H9 (cell line): ENCODE results near the gene COPS9. TPM values are rescaled to one million over a fixed set of nuclear protein-coding genes. Genes with fewer than 3 reads are reported as not detected.

Experiments
- DNase-seq: peaks from one replicate; pipeline ENCODE4 v3.0.0-alpha.2; 2017
- H2AFZ ChIP-seq: one replicate; pipeline ENCODE4 v1.6.1; 2013; ENCODE audit warnings: mild to moderate bottlenecking, low read length, control low read depth, moderate library complexity
- H2AK5ac ChIP-seq: 2 replicates; pipeline ENCODE4 v1.6.1; 2013; ENCODE audit warnings: low read length, control low read depth, mixed read lengths; ENCODE audit not compliant: insufficient read length
- H2BK120ac ChIP-seq: one replicate; pipeline ENCODE4 v1.6.1; 2013; ENCODE audit warnings: low read depth, mild to moderate bottlenecking, low read length, control low read depth, inconsistent platforms; ENCODE audit not compliant: poor library complexity, severe bottlenecking
- H2BK12ac ChIP-seq: 2 replicates; pipeline ENCODE4 v1.6.1; 2013; ENCODE audit warnings: low read length, control low read depth, mixed read lengths, low read depth; ENCODE audit not compliant: insufficient read length
- H2BK15ac ChIP-seq: 2 replicates; pipeline ENCODE4 v1.6.1; 2013; ENCODE audit warnings: low read depth, low read length, control low read depth
- H2BK20ac ChIP-seq: one replicate; pipeline ENCODE4 v1.6.1; 2013; ENCODE audit warnings: low read depth, mild to moderate bottlenecking, low read length, control low read depth, inconsistent platforms; ENCODE audit not compliant: poor library complexity, severe bottlenecking
- H2BK5ac ChIP-seq: 2 replicates; pipeline ENCODE4 v1.6.1; 2013; ENCODE audit warnings: low read length, control low read depth, mixed read lengths; ENCODE audit not compliant: insufficient read length
- H3K14ac ChIP-seq: 2 replicates; pipeline ENCODE4 v1.6.1; 2013; ENCODE audit warnings: low read length, control low read depth; ENCODE audit not compliant: insufficient read depth
- H3K18ac ChIP-seq: 2 replicates; pipeline ENCODE4 v1.6.1; 2013; ENCODE audit warnings: low read depth, mild to moderate bottlenecking, mixed read lengths, low read length, control low read depth; ENCODE audit not compliant: insufficient read length
- H3K23ac ChIP-seq: 2 replicates; pipeline ENCODE4 v1.6.1; 2013; ENCODE audit warnings: low read length, control low read depth, mixed read lengths, low read depth; ENCODE audit not compliant: insufficient read length
- H3K23me2 ChIP-seq: 2 replicates; pipeline ENCODE4 v1.6.1; 2013; ENCODE audit warnings: low read depth, mild to moderate bottlenecking, mixed read lengths, low read length, control low read depth; ENCODE audit not compliant: insufficient read length, poor library complexity, severe bottlenecking
- H3K27ac ChIP-seq: 2 replicates; pipeline ENCODE4 v1.5.1; 2013; ENCODE audit warnings: low read length, control low read depth, mixed read lengths, low read depth; ENCODE audit not compliant: insufficient read length
- H3K27me3 ChIP-seq: 2 replicates; pipeline ENCODE4 v1.6.1; 2013; ENCODE audit warnings: low read length, control low read depth, inconsistent platforms; ENCODE audit not compliant: insufficient read depth
- H3K4ac ChIP-seq: 2 replicates; pipeline ENCODE4 v1.6.1; 2013; ENCODE audit warnings: low read depth, mild to moderate bottlenecking, control low read depth, inconsistent platforms, low read length, moderate library complexity
- H3K4me1 ChIP-seq: 2 replicates; pipeline ENCODE4 v1.6.1; 2013; ENCODE audit warnings: low read length, control low read depth, inconsistent platforms; ENCODE audit not compliant: insufficient read depth
- H3K4me2 ChIP-seq: 2 replicates; pipeline ENCODE4 v1.6.1; 2013; ENCODE audit warnings: low read length, control low read depth, mixed read lengths; ENCODE audit not compliant: insufficient read length, insufficient read depth
- H3K56ac ChIP-seq: 2 replicates; pipeline ENCODE4 v1.6.1; 2013; ENCODE audit warnings: low read depth, mild to moderate bottlenecking, mixed read lengths, low read length, control low read depth; ENCODE audit not compliant: insufficient read length
- H3K79me1 ChIP-seq: 2 replicates; pipeline ENCODE4 v1.6.1; 2013; ENCODE audit warnings: low read depth, mild to moderate bottlenecking, moderate library complexity, low read length, control low read depth, inconsistent platforms; ENCODE audit not compliant: insufficient read depth, poor library complexity, severe bottlenecking
- H3K79me2 ChIP-seq: 2 replicates; pipeline ENCODE4 v1.6.1; 2013; ENCODE audit warnings: low read length, control low read depth, inconsistent platforms; ENCODE audit not compliant: insufficient read depth
- H3K9ac ChIP-seq: 2 replicates; pipeline ENCODE4 v1.6.1; 2013; ENCODE audit warnings: low read length, control low read depth, mixed read lengths; ENCODE audit not compliant: insufficient read length; ENCODE audit errors: extremely low read depth
- H3K9me3 ChIP-seq: one replicate; pipeline ENCODE4 v1.6.1; 2013; ENCODE audit warnings: low read depth, low read length, inconsistent platforms; ENCODE audit not compliant: control insufficient read depth
- H3T11ph ChIP-seq: one replicate; pipeline ENCODE4 v1.6.1; 2013; ENCODE audit warnings: mild to moderate bottlenecking, low read length, control low read depth, inconsistent platforms
- H4K20me1 ChIP-seq: one replicate; pipeline ENCODE4 v1.6.1; 2013; ENCODE audit not compliant: control insufficient read depth, insufficient read length, insufficient read depth
- H4K5ac ChIP-seq: 2 replicates; pipeline ENCODE4 v1.6.1; 2013; ENCODE audit warnings: low read depth, mild to moderate bottlenecking, mixed read lengths, low read length, control low read depth; ENCODE audit not compliant: insufficient read length
- H4K8ac ChIP-seq: replicated peaks from 2 replicates; pipeline ENCODE4 v1.6.1; 2013; ENCODE audit warnings: low read length, control low read depth, mixed read lengths, low read depth; ENCODE audit not compliant: insufficient read length
- H4K91ac ChIP-seq: 2 replicates; pipeline ENCODE4 v1.6.1; 2013; ENCODE audit warnings: low read depth, mild to moderate bottlenecking, moderate library complexity, mixed read lengths, low read length, control low read depth; ENCODE audit not compliant: insufficient read length
- H3K27ac Mint-ChIP-seq, 3 experiments: 2 replicates in 2 of 3; 3 replicates in 1 of 3; pipeline ENCODE4 v1.8.0; 2020 to 2021; ENCODE audit warnings: mixed read lengths in 3 of 3, mild to moderate bottlenecking in 1 of 3, moderate library complexity in 1 of 3
- H3K27me3 Mint-ChIP-seq: 2 replicates; pipeline ENCODE4 v1.8.0; 2021; ENCODE audit warnings: low read depth, mild to moderate bottlenecking, moderate library complexity, mixed read lengths
- H3K36me3 Mint-ChIP-seq, 3 experiments: 2 replicates in 2 of 3; 3 replicates in 1 of 3; pipeline ENCODE4 v1.8.0; 2020 to 2021; ENCODE audit warnings: low read depth in 3 of 3, mixed read lengths in 3 of 3; ENCODE audit not compliant: insufficient read depth in 1 of 3
- H3K4me1 Mint-ChIP-seq, 2 experiments: 2 replicates each; pipeline ENCODE4 v1.8.0; 2020; ENCODE audit warnings: mixed read lengths in 2 of 2
- H3K4me3 Mint-ChIP-seq, 2 experiments: 2 replicates in 1 of 2; 3 replicates in 1 of 2; pipeline ENCODE4 v1.8.0; 2020 to 2021; ENCODE audit warnings: mild to moderate bottlenecking in 2 of 2, mixed read lengths in 2 of 2, moderate library complexity in 1 of 2
- H3K9me3 Mint-ChIP-seq, 2 experiments: 2 replicates in 1 of 2; 3 replicates in 1 of 2; pipeline ENCODE4 v1.8.0; 2020; ENCODE audit warnings: mild to moderate bottlenecking in 2 of 2, mixed read lengths in 2 of 2, moderate library complexity in 1 of 2
- CTCF ChIP-seq: fragments of 200-600 bp; sonication (generic); conservative IDR thresholded peaks from 3 replicates; pipeline ENCODE4 v1.8.0; 2021; ENCODE audit warnings: antibody characterized with exemption, mild to moderate bottlenecking
- WGBS: extraction: QIAGEN DNeasy Blood & Tissue Kit; methylation state at CpG from one replicate; pipeline ENCODE4 v1.1.7; 2013; ENCODE audit warnings: missing lambda C conversion rate, low lambda C conversion rate, mixed read lengths; ENCODE audit not compliant: insufficient read length; ENCODE audit errors: extremely low coverage; 5-methylcytosine and 5-hydroxymethylcytosine counted together
- total RNA-seq: library from RNA; stranded (reverse); gene quantifications from 2 replicates; pipeline ENCODE4 v1.2.1, GENCODE V29; 2021

The COPS9 gene
- total RNA-seq, 1 experiment from 2014 or later, result 142 TPM

GRCh38 chr2:240145461-240145860 is 9.4 kb upstream of the COPS9 start:
- H3K4me1 Mint-ChIP-seq, result peaks cover 3 to 4% of the 10 kb centered on the region in 2 experiments
- Histone ChIP-seq H3K27ac (no peak overlapping the region), H3K23ac (no peak overlapping the region), H4K5ac (no peak overlapping the region), H3K56ac (no peak overlapping the region), H3K9ac (no peak overlapping the region), H3K79me1 (no peaks in the 10 kb centered on the region), H2BK120ac (no peak overlapping the region), H3K79me2 (no peaks in the 10 kb centered on the region), H2AFZ (no peak overlapping the region), H3K23me2 (no peaks in the 10 kb centered on the region), H2BK5ac (no peak overlapping the region), H3K27me3 (no peaks in the 10 kb centered on the region), H2BK20ac (no peak overlapping the region), H4K91ac (no peak overlapping the region), H3K14ac (no peak overlapping the region), H3K4me2 (no peak overlapping the region), H3K18ac (no peak overlapping the region), H2AK5ac (no peak overlapping the region), H4K8ac (no peak overlapping the region), H2BK15ac (no peak overlapping the region), H3K9me3 (no peaks in the 10 kb centered on the region), H3K4ac (no peak overlapping the region), H4K20me1 (no peaks in the 10 kb centered on the region), H3K4me1 (no peaks in the 10 kb centered on the region), H3T11ph (no peak overlapping the region), H2BK12ac (no peak overlapping the region)
- H3K9me3 Mint-ChIP-seq, result peaks cover 8 to 11% of the 10 kb centered on the region in 2 experiments; a peak in 4 of 5 replicates
- no peak overlapping the region for H3K27ac Mint-ChIP-seq
- H3K36me3 Mint-ChIP-seq, result peaks cover 0 to 4% (median 0%) of the 10 kb centered on the region in 3 experiments; a peak in 2 of 7 replicates
- H3K27me3 Mint-ChIP-seq, result peaks cover 10% of the 10 kb centered on the region
- no peak for DNase-seq
- H3K4me3 Mint-ChIP-seq, result no peak overlapping the region
- WGBS, result no CpG with 5 or more reads among the region's 13 CpGs
- no peak for TF ChIP-seq CTCF
